Measurements from ENCODE around the gene MRPL55.

MRPL55 gene

DNA sequence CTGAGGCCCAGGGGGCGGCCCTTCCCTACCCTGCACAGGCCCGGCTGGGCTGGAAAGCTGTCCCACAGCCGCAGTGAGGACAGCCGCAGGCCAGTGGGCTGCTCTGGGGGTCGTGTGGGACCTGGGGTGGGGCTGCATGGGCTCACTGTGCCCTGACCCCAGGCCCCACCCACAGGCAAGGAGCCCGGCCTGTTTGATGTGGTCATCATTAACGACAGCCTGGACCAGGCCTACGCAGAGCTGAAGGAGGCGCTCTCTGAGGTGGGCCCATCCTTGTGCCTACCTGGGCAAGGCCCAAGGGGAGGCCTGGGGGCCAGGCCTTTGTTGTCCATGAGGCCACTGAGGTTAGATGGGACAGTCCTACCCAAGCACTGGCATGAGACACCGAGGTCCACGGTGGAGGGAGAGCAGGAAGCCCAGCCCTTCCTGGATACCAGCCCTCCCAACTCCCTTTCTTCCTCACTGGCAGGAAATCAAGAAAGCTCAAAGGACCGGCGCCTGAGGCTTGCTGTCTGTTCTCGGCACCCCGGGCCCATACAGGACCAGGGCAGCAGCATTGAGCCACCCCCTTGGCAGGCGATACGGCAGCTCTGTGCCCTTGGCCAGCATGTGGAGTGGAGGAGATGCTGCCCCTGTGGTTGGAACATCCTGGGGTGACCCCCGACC lies 39.2 kb upstream of the MRPL55 start:
- DNase-seq, result peak in 8 of 58 donors; percentile 14 to 37 (median 28)

DNA sequence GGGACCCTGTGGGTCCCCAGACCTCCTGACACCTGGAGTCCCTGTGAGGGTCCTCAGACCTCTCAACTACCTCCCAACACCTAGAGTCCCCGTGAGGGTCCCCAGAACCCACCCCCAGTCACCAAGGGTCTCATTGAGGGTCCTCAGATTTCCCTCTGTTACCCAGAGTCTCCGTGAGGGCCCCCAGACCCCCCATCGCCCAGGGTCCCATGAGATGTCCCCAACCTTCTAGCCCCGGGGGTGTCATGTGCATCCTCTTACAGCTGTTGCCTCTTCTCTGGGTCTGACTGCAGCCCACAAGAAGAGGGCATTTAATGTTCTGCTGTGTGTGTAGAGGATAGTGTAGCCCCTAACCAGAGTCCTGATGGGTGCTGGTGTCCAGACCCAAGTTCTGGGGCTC lies 38.7 kb upstream of the MRPL55 start:
- no peak for DNase-seq

DNA sequence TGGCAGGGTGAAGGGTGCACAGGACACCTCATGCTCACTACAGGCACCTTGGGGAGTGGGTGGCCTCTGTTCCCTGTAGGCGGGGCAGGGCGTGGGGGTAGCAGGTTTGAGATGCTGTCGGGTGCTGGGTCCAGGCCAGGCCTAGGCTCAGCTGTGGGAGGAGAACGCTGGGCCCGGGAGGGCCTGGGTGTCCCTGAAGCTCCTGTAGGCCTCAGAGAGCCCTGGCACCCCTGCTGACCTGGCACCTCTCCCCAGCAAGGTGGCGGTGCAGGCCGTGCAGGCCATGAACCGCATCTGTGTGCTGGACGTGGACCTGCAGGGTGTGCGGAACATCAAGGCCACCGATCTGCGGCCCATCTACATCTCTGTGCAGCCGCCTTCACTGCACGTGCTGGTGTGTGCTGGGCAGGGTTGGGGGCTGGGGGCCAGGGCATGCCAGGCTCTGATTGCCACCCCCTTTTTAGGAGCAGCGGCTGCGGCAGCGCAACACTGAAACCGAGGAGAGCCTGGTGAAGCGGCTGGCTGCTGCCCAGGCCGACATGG lies 38.1 kb upstream of the MRPL55 start:
- no peak for DNase-seq

DNA sequence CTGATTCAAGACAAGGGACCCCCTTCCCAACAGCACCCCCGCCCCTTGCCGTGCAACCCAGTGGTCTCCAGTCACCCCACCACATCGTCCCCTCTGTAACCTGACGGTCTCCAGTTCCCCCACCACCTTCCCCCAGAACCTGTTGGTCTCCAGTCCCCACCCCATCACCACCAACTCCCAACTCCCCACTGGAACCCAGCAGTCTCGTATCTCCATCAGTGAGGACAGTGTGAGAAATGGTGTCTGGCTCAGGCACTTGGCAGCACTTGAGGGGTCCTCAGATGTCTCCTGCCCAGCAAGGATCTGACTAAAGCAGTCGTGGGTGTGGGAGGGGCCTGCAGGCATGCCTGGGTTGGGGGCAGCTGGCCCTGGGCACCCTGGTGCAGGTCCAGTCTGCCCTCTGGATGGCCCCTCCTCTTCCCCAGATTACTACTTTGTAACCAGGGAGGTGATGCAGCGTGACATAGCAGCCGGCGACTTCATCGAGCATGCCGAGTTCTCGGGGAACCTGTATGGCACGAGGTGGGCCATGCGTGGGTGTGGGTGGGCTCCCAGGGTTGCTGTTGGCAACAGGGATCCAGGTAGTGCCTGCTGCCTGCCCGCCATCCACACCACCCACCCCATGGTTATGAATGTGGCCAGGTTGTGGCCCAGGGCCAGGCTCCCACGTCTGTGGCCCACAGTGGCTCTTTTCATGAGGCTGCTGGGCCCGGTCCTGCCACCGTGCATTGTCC lies 37.5 kb upstream of the MRPL55 start:
- DNase-seq, result no peak

DNA sequence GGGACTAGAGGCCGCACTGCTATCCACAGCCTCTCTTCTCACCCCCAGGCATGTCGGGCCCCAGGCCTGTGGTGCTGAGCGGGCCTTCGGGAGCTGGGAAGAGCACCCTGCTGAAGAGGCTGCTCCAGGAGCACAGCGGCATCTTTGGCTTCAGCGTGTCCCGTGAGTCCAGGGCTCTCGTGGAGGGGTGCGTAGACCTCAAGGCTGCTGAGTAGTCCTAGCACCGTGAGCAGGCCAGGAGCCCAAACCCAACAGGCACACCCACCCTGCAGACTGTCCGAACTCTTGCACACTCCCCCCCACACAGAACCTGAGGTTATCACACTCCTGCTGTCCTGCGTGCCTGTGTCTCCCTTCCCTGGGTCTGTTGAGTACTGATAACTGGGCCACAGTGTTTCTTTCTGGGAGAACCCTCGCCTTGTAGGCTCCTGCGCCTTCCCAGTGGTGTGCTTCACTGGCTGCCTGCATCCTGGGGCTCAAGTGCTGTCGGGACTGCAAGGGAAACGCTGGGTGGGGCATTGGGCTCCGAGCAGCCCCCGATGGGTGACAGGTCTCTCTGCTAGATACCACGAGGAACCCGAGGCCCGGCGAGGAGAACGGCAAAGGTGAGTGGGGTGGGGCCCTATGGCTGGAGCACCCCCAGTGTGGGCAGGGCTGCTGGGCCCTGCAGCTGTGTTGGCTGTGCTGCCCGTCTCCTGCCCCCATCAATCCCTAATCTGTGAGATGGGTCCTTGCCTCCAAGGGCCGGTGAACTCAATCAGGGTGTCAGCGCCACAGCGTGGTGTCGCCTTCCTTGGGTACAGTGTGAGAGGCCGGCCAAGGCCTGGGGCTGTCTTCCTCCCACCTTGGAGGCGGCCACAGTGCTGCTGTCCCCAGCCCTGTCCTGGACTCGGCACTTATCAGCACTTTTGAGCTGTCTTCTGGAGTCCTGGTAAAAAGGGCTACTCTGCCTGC lies 36.6 kb upstream of the MRPL55 start:
- DNase-seq, result no peak

DNA sequence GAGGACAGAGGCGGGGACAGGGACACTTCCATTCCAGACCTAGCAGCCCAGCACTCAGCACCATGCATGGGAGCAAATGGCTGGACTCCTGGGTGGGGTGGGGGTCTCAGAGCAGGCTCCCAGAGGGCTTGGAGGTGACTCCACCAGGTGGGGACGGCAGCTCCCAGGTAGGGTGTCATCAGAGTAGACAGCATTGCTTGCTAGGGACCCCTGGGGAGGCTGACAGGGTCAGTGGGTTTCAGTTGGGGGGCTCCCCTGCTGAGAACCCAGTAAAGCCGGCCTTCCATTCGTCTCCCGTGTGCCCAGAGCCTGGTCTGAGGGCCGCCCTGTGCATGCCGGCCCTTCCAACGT lies 35.9 kb upstream of the MRPL55 start:
- no peak for DNase-seq

DNA sequence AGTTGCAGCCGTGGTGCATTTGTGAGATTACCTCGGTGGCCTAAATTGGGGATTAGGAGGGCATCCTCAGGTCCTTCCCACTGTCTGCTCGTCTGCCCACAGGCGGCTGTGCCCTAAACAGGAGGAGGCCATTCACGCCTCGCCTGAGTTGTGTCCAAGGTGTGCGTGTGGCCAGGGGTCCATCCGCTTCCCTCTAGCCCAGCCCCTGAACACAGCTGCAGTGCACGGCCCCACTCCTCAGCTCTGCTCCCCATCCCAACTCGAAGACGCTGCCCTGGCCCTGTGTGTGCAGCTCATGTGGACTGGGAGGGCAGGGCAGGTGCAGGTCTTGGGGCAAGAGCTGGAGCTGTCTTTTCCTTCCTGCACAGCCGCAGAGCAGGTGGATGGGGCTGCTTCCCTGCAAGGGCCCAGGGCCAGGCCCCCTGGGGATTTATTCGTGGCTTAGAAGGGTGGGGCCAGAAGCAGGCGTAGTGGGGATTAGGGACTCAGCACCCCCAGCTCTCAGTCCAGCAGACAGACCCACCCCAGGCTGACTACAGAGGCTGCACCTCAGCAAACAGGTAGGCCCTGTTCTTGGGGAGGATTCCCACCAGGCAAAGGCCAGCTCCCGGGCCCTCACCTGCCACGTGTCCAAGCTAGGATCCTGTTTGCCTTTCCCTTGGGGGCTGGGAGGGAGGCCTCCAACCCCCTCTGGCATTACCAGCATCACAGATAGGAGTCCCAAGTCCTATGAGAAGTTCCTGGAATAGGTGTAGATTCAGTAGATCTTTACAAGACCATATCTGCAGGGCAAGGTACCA lies 35.3 kb upstream of the MRPL55 start:
- DNase-seq, result no peak

DNA sequence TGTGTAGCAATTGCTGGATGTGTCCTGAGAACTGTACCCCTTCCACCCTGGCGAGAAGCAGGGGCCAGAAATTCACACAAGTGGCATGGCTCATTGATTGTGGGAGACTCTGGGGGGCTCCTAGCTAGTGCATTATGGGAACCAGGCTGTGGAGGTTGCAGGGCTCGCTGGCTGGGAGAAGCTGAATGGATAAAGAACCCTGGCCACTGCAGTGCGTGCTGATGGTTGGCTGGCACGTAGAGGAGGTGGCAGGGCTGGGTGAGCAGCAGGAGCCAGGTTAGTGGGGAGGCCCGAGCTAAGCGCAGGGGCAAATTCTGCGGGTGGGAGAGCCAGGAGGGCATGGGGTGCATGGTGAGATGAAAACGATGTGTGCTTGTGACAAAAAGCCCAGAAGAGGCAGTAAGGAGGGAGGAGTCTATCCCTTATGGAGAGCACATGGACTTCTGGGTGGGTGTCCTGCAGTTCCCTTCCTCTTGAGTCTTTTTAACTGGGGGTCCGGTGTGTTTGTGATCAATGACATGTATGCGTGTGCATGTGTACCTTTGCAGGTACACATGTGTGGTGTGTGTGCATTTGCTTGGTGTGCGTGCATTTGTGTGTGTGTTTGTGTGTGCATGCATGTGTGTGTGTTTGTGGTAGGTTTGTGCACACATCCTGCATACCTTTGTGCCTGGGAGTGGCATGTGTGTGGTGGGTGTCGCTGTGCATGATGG lies 34.5 kb upstream of the MRPL55 start:
- no peak for DNase-seq

DNA sequence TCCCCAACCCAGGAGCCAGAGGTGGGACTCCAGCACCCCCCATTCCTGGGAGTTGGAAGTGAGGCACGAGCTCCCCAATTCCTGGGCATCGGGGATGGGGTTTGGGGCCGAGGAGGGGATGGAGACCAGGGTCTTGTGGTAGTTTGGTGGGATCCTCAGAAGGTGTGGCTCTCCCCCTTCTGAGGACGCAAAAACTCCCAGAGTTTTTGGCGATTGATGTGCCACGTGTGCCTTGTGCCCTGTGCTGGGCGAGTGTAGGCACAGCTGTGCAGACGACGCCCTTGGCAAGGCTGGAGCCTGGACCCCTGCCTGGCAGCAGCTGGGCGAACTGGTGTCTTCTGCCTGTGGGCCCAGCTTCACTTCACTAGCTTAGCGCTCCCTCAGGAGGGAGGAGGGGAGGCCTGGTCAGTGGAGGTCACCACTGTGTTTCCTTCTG lies 33.6 kb upstream of the MRPL55 start:
- DNase-seq, result peak in 4 of 58 donors; percentile 13 to 48 (median 36)

DNA sequence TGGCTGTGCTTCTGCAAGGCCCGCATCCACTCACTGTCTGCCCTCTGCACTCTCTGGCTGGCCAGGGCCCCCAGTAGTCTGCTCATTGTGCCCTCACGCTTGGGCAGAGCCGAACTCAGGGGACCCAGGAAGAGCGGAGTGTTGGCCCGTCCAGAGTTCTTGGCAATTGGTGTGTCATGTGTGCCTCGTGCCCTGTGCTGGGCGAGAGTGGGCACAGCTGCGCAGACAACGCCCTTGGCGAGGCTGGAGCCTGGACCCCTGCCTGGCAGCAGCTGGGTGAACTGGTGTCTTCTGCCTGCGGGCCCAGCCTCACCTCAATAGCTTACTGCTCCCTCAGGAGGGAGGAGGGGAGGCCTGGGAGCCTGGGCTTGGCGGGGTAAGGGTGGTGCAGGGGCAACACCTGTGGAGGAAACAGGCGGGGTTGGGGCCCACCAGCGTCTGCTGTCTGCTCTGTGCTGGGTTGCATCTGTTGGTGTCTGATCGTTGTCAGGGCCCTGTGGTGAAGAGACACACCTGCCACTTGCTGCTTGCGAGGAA lies 33.1 kb upstream of the MRPL55 start:
- DNase-seq, result no peak

DNA sequence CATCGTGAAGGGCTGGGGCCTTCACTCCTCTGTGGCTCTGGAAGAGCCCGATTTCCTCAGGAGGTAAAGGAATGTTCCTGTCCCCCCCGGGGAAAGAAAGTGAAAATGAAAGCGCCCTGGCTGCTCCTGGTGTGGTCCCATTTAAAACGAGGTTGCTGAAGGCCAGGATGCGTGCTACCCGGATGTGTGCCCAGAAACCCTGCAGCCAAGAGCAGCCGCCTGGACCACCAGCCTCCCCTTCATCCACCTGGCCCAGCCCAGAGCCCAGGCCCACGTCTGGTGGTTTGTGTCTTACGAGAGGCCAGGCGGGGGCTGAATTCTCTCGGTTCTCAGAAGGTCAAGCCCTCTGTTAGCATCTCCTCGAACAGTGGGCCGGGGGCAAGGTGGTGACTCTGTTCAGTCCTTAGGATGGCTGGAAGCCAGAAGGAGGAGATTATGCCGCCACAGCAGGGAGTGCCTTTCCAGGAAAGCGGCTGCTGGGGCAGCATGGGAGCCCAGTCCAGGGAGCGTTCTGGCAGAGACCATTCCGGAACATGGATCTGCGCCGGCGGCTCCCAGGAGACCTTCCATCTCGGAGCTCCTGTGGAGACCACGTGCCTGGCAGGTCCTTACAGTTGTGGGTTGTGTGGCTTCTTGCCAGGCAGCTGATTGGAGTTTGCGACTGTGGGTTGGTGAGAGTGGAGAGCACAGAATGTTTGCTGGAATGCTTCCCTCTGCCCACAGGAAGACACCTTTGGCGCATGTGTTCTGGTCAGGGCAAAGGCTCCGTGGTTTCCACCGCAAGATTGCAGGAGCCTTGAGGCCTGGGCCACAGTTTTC lies 32.3 kb upstream of the MRPL55 start:
- DNase-seq, result peak in 15 of 58 donors; percentile 13 to 52 (median 39)

DNA sequence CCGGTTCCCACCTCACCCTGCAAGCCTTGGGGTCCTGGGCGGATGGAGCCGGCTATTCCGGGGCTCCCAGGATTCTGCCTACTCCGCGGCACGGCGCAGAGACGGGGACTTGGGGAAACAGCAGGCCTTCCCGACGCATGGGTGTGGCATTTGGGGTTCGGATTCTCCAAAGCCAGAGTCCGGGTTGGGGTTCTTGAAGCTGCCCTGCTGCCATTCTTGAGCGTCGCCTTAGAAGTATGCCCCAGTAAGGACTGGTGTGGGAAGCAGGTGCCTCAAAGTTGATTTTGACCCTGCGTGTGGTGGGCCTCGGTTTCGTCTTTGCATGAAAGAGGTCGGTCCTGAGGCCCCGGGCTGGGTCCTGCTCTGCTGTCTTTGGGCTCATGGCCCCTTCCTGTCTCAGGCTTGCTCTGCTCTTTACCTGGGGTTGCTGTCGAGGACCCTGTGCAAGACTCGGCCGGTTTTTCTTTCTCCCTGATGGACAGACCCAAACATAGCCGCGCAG lies 31.7 kb upstream of the MRPL55 start:
- DNase-seq, result no peak

DNA sequence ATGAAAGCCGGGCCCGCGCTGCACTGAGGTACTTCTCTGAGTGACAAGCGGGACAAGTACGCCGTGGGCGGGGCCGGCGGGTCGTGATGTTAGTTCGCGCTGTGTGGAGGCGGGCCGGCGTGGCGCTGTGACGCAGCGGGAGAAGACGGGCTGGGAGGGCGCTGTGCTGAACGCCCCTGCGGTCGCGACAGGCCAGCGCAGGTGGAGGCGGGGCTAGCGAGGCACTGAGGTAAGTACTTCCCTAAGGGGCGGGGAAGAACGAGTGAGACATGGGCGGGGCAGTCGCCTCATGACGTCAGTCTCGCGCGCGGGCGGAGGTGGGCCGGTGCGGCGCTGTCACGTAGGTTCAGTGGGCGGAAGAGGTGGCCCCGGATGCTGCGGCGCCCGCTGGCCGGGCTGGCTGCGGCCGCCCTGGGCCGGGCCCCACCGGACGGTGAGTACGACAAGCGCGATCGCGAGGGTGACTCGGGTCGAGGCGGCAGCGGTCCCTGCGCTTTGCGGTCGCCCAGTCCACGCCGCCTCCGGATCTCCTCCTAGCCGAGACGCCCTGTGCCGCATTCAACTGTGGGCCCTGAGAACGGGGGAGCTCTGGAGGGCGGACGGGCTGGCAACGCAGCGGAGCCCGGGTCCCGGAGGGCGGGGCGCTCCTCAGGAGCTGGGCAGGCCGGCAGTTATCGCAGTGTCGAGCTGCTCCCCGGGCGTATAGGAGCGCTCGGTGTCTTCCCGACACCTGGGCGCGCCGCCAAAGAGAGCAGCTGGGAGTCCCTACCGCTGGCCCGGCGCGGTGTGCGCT lies 31.0 kb upstream of the MRPL55 start, which contains the start of gene GUK1:
GUK1 (plus strand) TSS at position 349 of the 793 bp plus-strand sequence; CDS start at position 373, 24 bp downstream.
- DNase-seq, result peak; percentile 89 to 100 (median 99)

DNA sequence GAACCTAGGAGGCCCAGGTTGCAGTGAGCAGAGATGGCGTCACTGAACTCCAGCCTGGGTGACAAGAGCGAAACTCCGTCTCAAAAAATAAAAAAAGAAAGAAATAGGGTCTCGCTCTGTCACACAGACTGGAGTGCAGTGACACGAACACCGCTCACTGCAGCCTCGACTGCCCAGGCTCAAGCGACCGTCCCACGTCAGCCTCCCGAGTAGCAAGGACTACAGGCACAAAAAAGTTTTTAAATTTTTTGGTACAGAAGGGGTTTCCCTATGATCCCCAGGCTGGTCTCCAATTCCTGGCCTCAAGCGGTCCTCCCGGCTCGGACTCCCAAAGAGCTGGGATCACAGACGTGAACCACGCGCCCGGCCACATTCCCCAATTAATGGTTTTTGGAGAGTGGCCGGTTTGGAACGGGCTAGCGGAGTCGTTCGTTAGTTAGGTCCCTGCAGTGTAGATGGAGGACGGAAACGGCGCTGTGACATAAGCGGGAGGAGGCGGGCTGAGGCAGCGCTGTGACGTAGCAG lies 30.4 kb upstream of the MRPL55 start:
- no peak for DNase-seq

DNA sequence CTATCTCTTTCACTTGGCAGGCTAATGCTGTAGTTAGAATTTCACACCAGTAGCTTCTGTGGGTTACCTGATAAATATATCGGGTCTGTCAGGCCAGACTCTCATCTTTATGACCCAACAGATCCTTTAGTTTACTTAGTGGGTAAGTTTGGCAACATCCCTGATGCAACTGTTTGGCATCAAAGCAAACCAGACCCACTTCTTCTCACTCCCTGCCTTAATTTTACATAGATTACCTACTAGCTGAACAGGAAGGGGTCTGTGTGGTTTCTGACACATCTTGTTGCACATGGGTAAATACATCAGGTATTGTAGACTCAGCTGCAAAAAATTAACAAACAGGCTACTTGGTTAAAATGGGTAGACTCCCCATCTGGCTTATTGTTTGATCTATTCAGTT lies 27.8 kb upstream of the MRPL55 start:
- DNase-seq, result no peak

DNA sequence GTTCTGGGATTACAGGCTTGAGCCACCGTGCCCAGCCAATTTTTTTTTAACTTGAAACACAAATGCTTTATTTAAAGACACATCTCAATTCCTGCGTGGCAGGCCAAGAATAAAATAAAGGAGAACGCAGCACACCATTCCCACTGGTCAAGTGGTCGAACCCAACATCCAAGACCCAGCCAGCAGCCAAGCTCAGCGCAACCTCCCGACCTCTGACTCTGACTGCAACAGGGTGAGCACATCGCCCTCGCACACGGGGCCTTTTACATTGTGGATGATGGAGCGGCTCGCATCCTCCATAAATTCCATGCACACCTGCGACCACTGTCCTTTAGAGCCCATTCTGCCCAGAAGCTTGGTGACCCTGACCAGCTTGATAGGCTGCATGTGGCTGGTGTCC lies 25.5 kb upstream of the MRPL55 start:
- no peak for DNase-seq

DNA sequence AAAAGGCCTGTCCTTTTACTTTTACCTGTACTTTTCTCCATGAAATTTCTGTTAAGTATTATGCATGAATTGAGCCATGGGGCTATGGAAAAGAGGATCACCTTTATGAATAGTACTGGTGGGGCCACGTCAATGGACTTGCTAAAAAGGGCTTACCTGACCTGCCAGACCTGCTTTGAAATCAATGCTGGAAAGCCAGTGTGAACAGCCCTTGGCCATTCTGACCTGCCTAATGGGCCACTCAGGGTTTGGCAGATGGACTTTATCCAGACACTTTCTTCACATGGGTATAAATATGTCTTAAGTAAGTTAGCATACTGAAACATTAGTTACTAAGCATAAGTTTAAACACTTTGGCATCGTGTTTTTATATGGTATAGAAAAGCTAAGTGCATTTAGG lies 22.7 kb upstream of the MRPL55 start:
- no peak for DNase-seq
